ENCODE data around the gene MRGPRF.

GRCh38 chr11:68963779-68964178 is 49.3 kb downstream of the MRGPRF start:
- no peak for TF ChIP-seq POLR2A (IDR thresholded peaks at IDR 0.05; ENCODE audit: low read length)
- TF ChIP-seq GATA1 (IDR thresholded peaks at IDR 0.05; ENCODE audit: low read depth, low read length) = no peak
